ENCODE results near the gene MTUS2. TPM values are rescaled to one million over a fixed set of nuclear protein-coding genes. Genes with fewer than 3 reads are reported as not detected.

Gene MTUS2
- total RNA-seq, 1 experiment from 2014 or later = 0.35 TPM

- H3K9me3 ChIP-seq (ENCODE audit: control insufficient read depth, low read depth, low read length) = no peaks in the 10 kb centered on the region
- H3K56ac ChIP-seq (ENCODE audit: insufficient read length, low read depth, low read length) = no peak overlapping the region
- no peak for TF ChIP-seq CTCF (conservative IDR thresholded peaks at IDR 0.05)
- DNase-seq = no peak
- no peaks in the 10 kb centered on the region for H3K4me1 ChIP-seq (ENCODE audit: insufficient read depth, low read length)
- H2BK120ac ChIP-seq (ENCODE audit: low read depth, low read length, poor library complexity, severe bottlenecking) = no peak overlapping the region
- no peak overlapping the region for H3K27ac ChIP-seq (ENCODE audit: insufficient read length, low read depth, low read length)
- no peak overlapping the region for H3K14ac ChIP-seq (ENCODE audit: insufficient read depth, low read length)
- no peak overlapping the region for H3K18ac ChIP-seq (ENCODE audit: insufficient read length, low read depth, low read length)
- no peak overlapping the region for H2AFZ ChIP-seq (ENCODE audit: low read length)
- H4K8ac ChIP-seq (replicated peaks; ENCODE audit: insufficient read length, low read depth, low read length) = no peak overlapping the region
- no peak overlapping the region for H4K91ac ChIP-seq (ENCODE audit: insufficient read length, low read depth, low read length)
- no peaks in the 10 kb centered on the region for H3K4me1 Mint-ChIP-seq
- peaks cover 1% of the 10 kb centered on the region; the same call in 1 of the 2 replicates for H3K27me3 Mint-ChIP-seq (ENCODE audit: low read depth)
- H3K4me2 ChIP-seq (ENCODE audit: insufficient read depth, insufficient read length, low read length) = no peak overlapping the region
- no peak overlapping the region for H3K4me3 Mint-ChIP-seq
- no peak overlapping the region for H2BK15ac ChIP-seq (ENCODE audit: low read depth, low read length)
- H3K27me3 ChIP-seq (ENCODE audit: insufficient read depth, low read length) = no peaks in the 10 kb centered on the region
- H4K5ac ChIP-seq (ENCODE audit: insufficient read length, low read depth, low read length) = no peak overlapping the region
- peaks cover 3 to 9% (median 4%) of the 10 kb centered on the region in 3 experiments; a peak in 3 of 7 replicates for H3K36me3 Mint-ChIP-seq (ENCODE audit: insufficient read depth in 1 of 3, low read depth in 3 of 3)
- H2AK5ac ChIP-seq (ENCODE audit: insufficient read length, low read length) = no peak overlapping the region
- H2BK5ac ChIP-seq (ENCODE audit: insufficient read length, low read length) = no peak overlapping the region
- H3K79me2 ChIP-seq (ENCODE audit: insufficient read depth, low read length) = no peaks in the 10 kb centered on the region
- peak overlapping the region in 1 of 3 experiments; percentile 67; a peak in 1 of 7 replicates for H3K27ac Mint-ChIP-seq
- no peak overlapping the region for H2BK20ac ChIP-seq (ENCODE audit: low read depth, low read length, poor library complexity, severe bottlenecking)
- peaks cover 9 to 14% of the 10 kb centered on the region in 2 experiments for H3K9me3 Mint-ChIP-seq
- H3K4ac ChIP-seq (ENCODE audit: low read depth, low read length) = no peak overlapping the region
- H3K79me1 ChIP-seq (ENCODE audit: insufficient read depth, low read depth, low read length, poor library complexity, severe bottlenecking) = no peaks in the 10 kb centered on the region
- no peak overlapping the region for H3K23ac ChIP-seq (ENCODE audit: insufficient read length, low read depth, low read length)
- no peak overlapping the region for H2BK12ac ChIP-seq (ENCODE audit: insufficient read length, low read depth, low read length)
- WGBS (ENCODE audit: extremely low coverage, insufficient read length, low lambda C conversion rate) = no CpG with 5 or more reads among the region's 1 CpG
- no peak overlapping the region for H3T11ph ChIP-seq (ENCODE audit: low read length)
- H3K23me2 ChIP-seq (ENCODE audit: insufficient read length, low read depth, low read length, poor library complexity, severe bottlenecking) = no peaks in the 10 kb centered on the region
- H4K20me1 ChIP-seq (ENCODE audit: control insufficient read depth, insufficient read depth, insufficient read length) = no peaks in the 10 kb centered on the region
- H3K9ac ChIP-seq (ENCODE audit: extremely low read depth, insufficient read length, low read length) = no peak overlapping the region
Measured at GRCh38 chr13:29137995-29138394, 317.9 kb downstream of the MTUS2 start.

All from H9 (cell line).